ENCODE measurements around the gene SRD5A3. TPM values are rescaled to one million over a fixed set of nuclear protein-coding genes. Genes with fewer than 3 reads are reported as not detected.

The SRD5A3 gene
- total and polyA plus RNA-seq, 9 of the 15 experiments (the other 6 are each of a cell fraction or from before 2014, with no cell fraction given): 2.5 to 37.0 (median 13.3) TPM

DNA sequence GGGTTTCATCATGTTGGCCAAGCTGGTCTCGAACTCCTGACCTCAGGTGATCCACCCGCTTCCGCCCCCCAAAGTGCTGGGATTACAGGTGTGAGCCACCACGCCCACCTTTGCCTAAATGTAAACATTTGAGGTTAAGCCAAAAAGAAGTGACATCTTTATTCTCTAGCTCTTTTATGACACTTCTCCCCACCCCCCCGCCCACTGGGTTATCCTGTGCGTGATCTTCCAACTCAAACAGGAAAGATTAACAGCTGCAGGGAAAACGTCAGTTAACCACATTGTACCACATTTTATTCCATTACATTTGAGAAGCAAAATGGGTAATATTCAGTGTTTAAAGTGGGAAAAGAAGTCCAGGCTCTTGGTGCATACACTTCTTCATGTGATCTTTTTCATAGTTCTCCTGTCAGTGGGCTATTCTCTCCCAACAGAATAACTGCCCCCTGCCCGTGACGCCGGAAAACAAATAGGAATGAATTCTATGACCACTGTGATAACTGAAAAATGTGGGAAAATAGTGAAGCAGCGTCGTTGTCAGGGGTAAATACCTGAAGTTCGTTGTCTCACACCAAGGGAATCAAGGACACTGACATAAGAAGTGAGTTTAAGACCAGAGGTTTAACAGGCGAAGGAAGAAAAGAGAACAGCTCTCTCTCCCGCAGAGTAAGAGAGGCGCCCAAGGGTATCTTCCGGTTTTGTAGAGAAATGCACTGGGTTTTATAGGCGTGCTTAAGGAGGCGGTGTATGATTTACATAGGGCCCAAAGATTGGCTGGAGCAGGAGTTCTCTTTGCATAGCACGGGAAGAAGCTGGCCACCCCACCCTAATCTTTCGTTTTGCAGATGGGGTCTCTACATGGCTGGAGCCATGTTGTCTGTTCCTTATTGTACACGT is 9.7 kb upstream of the SRD5A3 start (continued):
- TF ChIP-seq CBX1 (IDR thresholded peaks at IDR 0.05; ENCODE audit: low read depth): no peak
- no peak for TF ChIP-seq FOXO4 (CRISPR knock-in tag; IDR thresholded peaks at IDR 0.05)
- no peak for TF ChIP-seq SIX5 (IDR thresholded peaks at IDR 0.05; ENCODE audit: borderline replicate concordance in 1 of 2, insufficient read depth in 1 of 2, low read depth in 1 of 2, low read length in 2 of 2)
- TF ChIP-seq UBTF (IDR thresholded peaks at IDR 0.05; ENCODE audit: borderline replicate concordance in 1 of 2, low read depth in 2 of 2, low read length in 2 of 2): no peak
- no peak for TF ChIP-seq MED1 (CRISPR knock-in tag; IDR thresholded peaks at IDR 0.05; ENCODE audit: borderline replicate concordance)
- TF ChIP-seq, protein P1, sequence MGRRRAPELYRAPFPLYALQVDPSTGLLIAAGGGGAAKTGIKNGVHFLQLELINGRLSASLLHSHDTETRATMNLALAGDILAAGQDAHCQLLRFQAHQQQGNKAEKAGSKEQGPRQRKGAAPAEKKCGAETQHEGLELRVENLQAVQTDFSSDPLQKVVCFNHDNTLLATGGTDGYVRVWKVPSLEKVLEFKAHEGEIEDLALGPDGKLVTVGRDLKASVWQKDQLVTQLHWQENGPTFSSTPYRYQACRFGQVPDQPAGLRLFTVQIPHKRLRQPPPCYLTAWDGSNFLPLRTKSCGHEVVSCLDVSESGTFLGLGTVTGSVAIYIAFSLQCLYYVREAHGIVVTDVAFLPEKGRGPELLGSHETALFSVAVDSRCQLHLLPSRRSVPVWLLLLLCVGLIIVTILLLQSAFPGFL (CRISPR knock-in tag; IDR thresholded peaks at IDR 0.05): 0 out of 2 replicates have a peak, but pooled peaks have one; percentile 22
- TF ChIP-seq, protein P2, sequence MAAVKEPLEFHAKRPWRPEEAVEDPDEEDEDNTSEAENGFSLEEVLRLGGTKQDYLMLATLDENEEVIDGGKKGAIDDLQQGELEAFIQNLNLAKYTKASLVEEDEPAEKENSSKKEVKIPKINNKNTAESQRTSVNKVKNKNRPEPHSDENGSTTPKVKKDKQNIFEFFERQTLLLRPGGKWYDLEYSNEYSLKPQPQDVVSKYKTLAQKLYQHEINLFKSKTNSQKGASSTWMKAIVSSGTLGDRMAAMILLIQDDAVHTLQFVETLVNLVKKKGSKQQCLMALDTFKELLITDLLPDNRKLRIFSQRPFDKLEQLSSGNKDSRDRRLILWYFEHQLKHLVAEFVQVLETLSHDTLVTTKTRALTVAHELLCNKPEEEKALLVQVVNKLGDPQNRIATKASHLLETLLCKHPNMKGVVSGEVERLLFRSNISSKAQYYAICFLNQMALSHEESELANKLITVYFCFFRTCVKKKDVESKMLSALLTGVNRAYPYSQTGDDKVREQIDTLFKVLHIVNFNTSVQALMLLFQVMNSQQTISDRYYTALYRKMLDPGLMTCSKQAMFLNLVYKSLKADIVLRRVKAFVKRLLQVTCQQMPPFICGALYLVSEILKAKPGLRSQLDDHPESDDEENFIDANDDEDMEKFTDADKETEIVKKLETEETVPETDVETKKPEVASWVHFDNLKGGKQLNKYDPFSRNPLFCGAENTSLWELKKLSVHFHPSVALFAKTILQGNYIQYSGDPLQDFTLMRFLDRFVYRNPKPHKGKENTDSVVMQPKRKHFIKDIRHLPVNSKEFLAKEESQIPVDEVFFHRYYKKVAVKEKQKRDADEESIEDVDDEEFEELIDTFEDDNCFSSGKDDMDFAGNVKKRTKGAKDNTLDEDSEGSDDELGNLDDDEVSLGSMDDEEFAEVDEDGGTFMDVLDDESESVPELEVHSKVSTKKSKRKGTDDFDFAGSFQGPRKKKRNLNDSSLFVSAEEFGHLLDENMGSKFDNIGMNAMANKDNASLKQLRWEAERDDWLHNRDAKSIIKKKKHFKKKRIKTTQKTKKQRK (IDR thresholded peaks at IDR 0.05; ENCODE audit: borderline replicate concordance, low read depth, low read length): no peak
- TF ChIP-seq DLX4 (CRISPR knock-in tag; IDR thresholded peaks at IDR 0.05): no peak
- TF ChIP-seq HNRNPK (IDR thresholded peaks at IDR 0.05; ENCODE audit: low read depth, low read length, poor library complexity, severe bottlenecking): no peak
- no peak for TF ChIP-seq EP400 (IDR thresholded peaks at IDR 0.05)
- no peak for TF ChIP-seq HDAC2 (IDR thresholded peaks at IDR 0.05)
- TF ChIP-seq NCOA4 (IDR thresholded peaks at IDR 0.05; ENCODE audit: partially characterized antibody): no peak
- no peak for TF ChIP-seq ZNF436 (CRISPR knock-in tag; IDR thresholded peaks at IDR 0.05)
